TTC549 (cell line): ENCODE measurements around the gene HBM.
"Not testable (repeated sequence)": the region's sequence is repeated elsewhere in the genome, so short reads cannot be mapped to it uniquely, and the experiment has no call there.

Experiments used
- FAIRE-seq: peaks from 2 replicates; lab custom pipeline; 2012; peaks lifted over from hg19 to GRCh38; lab: Jason Lieb, UNC

Gene HBM

GRCh38 chr16:165539-166374 lies at the start of gene HBM:
HBM (plus strand) TSS chr16:165978; CDS start chr16:165998, 20 bp downstream.
- FAIRE-seq: no peak

GRCh38 chr16:116015-116414 lies 49.8 kb upstream of the HBM start:
- FAIRE-seq: no peak

GRCh38 chr16:117379-118365 lies 48.1 kb upstream of the HBM start:
- FAIRE-seq: no peak

DNA sequence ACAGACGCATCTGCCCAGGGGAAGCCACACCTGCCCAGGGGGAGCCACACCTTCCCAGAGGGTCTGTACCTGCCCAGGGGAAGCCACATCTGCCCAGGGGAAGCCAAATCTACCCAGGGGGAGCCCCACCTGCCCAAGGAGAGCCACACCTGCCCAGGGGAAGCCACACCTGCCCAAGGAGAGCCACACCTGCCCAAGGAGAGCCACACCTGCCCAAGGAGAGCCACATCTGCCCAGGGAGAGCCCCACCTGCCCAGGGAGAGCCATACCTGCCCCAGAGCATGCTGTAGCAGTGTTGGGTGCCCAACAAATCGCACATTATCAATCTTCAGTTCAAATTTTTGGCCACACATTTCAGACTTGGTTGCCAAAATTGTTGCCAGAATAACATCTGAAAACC lies 46.9 kb upstream of the HBM start:
- no peak for FAIRE-seq

- no peak for FAIRE-seq
These were observed 46.5 kb upstream of the HBM start for GRCh38 chr16:119295-119694.

GRCh38 chr16:119835-120491 lies 45.8 kb upstream of the HBM start:
- FAIRE-seq: no peak

DNA sequence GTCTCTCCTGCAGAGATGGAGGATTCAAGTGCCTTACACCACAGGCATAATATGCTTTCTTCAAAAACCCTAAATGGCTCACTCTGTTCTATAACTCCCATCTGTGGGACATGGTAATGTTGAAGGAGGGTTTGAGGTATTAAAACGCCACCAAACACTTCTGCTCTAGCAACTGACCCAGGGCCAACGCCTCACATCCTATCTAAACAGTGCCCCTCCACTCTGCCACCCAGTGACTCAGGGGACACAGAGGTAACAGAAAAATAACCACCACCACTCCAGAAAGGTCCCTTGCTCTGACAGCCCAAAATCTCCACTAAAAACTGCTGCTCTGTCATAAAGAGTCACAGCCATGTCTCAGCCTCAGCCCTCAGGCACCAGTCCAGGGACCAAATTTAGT lies 45.0 kb upstream of the HBM start:
- FAIRE-seq: no peak

DNA sequence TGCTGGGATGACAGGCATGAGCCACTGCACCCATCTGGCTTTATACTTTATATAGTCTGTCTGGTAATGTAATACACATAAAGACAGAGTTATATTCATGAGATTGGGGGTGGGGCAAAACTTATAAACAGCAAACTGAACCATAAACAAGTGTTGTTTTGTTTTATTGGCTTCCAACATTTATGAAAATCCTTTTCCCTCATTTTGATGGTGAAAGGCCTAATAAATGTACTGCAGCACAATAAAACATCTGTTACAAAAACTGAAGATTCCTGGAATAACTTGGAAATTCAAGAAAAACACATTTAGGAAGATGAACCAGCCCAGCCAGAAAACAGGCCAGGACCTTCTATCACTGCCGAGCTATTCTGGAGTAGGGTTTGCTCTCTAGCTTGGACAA lies 43.4 kb upstream of the HBM start:
- no peak for FAIRE-seq

DNA sequence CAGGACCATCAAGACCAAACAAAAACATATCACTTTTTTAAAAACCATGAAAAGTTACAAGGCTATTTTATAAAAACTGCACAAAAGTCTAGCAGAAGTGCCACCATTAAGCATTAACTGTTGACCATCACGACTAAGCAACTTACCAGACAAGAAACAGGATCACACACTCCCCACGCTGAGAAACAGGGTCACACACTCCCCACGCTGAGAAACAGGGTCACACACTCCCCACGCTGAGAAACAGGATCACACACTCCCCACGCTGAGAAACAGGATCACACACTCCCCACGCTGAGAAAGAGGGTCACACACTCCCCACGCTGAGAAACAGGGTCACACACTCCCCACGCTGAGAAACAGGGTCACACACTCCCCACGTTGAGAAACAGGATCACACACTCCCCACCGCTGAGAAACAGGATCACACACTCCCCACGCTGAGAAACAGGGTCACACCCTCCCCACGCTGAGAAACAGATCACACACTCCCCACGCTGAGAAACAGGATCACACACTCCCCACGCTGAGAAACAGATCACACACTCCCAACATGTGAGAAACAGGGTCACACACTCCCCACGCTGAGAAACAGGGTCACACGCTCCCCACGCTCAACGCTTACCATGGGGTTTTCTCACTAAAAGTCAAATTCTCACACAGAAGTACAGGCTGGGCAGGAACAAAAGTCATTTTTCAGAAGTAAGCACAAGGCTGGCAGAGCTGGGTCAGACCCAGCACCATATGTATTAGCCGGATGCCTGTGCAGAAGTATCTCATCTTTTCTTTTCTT lies 42.0 kb upstream of the HBM start:
- FAIRE-seq: not testable (repeated sequence)

DNA sequence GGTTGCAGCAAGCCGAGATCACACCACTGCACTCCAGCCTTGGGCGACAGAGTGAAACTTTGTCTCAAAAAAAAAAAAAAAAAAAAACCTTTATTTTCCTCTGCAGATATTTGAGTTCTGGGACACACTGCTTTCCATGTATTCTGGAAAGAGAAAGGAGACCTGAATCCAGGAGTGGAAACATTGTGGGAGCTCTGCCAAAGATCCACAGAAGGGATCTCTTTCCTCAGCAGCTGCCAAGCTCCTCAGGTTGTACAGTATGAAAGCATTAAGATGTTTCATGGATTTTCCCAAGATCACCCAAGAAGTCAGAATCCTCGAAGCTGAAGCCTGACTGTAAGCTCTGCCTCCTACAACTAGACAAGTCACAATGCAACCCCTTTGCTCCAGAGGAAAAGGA lies 40.8 kb upstream of the HBM start:
- no peak for FAIRE-seq

GRCh38 chr16:129075-129474 lies 36.7 kb upstream of the HBM start:
- FAIRE-seq: no peak

- no peak for FAIRE-seq
These were observed 35.1 kb upstream of the HBM start for GRCh38 chr16:130533-131173.

DNA sequence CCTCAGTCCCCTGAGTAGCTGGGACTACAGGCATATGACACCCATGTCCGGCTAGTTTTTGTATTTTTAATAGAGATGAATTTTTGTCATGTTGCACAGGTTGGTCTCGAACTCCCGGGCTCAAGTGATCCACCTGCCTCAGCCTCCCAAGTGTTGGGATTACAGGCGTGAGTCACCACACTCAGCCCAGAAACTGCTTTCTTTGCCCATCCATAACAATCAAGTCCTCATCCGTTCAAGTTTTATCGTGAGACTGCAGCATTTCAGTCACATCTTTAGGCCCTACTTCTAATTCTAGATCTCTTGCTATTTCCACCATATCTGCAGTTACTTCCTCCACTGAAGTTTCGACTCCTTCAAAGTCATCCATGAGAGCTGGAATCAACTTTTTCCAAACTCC lies 33.7 kb upstream of the HBM start:
- no peak for FAIRE-seq

DNA sequence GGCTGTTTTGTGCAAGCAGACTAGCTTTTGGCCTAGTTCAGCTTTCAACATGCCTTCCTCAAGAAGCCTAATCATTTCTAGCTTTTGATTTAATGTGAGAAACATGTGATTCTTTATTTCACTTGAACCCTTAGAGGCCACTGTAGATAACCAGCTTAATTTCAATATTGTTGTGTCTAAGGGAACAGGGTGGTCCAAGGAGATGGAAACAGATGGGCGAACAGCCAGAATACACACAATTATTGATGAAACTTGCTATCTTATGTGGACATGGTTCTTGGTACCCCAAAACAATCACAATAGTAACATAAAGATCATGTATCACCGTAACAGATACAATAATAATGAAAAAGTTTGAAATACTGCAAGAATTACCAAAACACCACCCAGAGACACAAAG lies 32.1 kb upstream of the HBM start:
- no peak for FAIRE-seq

- no peak for FAIRE-seq
These were observed 27.7 kb upstream of the HBM start for GRCh38 chr16:138049-138417.

GRCh38 chr16:140175-140857 lies 25.5 kb upstream of the HBM start:
- FAIRE-seq: no peak

DNA sequence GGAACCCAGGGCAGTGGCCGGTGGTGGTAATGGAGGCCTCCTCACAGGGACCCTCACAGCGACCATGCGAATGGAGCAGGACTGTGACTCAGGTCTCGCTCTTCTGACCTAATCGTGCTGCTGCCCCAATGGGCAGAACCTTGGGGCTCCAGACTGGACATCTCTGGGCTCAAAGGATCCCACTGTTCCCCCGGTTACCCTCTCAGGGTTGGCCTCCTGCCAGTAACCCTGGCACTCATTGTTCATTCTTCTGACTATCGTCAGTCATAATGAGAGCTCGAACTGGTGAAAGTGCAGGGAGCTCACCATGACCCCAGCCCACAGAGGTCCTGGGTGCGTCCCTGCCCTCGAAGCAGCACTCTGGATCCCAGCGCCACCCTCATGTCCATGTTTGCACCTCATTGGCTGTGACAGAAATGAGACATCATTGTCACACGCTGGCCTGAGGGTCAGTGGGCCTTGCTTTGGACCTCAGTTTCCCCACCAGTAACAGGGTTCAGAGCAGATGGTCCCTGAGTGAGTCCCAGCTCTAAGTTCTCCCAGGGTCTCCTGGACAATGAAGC lies 23.3 kb upstream of the HBM start:
- no peak for FAIRE-seq

DNA sequence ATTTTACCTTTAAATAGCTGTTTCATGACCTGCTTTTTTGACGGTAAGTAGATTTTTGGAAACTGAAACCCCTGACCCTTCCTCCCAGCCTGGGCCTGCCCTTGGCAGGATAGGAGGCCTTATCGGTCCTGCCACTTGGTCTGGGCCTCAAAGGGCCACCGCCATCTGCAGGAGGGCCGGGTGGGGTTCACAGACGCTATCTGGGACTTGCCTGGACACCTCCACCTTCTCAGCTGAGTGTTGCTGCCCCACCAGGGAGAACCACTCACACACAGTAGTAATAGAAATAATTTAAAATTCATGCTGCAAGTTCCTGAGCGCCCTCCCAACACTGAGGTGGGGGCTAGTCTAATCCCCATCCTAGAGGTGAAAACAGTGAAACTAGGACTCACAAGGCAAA lies 22.7 kb upstream of the HBM start:
- FAIRE-seq: no peak

DNA sequence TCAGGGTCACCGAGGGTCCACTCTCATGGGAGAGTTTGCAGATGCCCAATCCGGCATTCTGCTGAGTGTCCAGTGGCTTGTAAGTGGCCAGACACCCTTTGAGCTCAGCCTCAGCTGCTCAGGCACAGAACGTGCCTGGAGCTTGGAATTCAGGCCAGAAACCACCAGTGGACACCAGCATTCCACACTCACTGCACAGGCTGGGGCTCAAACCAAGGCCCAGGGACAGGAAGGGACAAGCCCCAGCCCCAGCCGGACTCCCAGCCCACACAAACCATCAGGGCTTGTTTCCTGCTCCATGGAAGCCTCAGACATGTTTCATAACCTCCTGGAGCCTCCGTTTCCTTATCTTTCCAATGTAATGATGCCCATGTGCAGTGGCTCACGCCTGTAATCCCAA lies 22.3 kb upstream of the HBM start:
- FAIRE-seq: no peak

DNA sequence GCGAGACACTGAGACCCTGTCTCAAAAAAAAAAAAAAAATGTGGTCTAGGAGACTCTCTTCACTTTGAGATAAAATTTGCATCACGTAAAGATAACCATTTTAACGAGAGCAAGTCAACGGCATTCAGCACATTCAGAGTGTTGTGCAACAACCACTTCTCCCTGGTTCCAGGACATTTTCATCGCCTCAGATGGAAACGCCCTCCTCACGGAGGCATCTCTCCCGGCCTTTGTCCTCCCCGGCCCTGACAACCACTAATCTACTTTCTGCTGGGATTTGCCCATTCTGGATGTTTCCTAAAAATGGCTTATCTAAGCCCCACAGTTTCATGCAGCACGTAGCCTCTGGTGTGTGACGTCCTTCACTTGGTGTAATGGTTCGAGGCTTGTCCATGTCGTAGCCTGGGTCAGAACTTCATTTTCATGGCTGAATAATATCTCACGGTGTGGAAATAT lies 21.0 kb upstream of the HBM start:
- no peak for FAIRE-seq
